Measurements from ENCODE around the gene CLTB. TPM values are rescaled to one million over a fixed set of nuclear protein-coding genes. Genes with fewer than 3 reads are reported as not detected.
"Not testable (repeated sequence)": the region's sequence is repeated elsewhere in the genome, so short reads cannot be mapped to it uniquely, and the experiment has no call there.

CLTB gene
- total RNA-seq, 4 donors from 2014 or later, result 183 to 233 (median 197) TPM

DNA sequence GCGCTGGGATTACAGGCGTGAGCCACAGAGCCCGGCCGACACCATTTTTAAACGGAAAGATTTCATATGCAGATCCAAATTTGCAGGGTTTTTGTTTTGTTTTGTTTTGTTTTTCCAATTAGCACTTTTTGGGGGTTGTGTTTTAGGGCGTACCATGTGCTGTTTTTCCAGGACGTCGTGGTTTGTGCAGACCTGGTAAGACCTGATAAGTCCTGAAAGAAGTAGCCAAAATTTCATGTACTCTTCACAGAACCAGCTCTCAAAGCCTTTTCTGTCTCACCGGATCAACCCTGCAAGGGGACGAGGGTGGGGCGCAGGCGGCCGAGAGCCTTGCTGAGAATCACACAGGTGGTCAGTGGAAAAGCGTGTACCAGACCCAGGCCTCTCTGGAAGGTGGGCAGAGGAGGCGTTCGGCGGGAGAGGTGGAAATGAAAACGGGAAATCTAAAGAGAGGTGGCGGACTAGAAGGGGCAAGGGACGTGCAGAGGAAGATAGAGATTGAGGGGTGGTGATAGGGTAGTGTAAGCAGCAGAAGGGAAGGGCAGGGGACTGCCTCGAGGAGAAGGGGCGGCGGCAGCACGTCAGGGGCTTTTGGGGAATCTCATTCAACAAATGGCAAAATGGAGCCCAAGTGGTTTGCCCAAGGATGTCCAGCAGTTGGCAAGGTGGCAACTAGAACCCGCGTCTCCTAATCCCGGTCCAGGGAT lies 30.7 kb upstream of the CLTB start:
- Histone ChIP-seq H3K27me3 (no peaks in the 10 kb centered on the region), H3K27ac (peak overlapping the region; percentile 89 to 99 (median 98)), H3K9me3 (no peaks in the 10 kb centered on the region), H3K4me3 (peak overlapping the region; percentile 80 to 95 (median 86)), H3K4me1 (peaks cover 0 to 37% (median 21%) of the 10 kb centered on the region in 4 donors), H3K36me3 (no peaks in the 10 kb centered on the region)
- WGBS, 2 donors, result 15 to 17% methylated on average over 27 of the region's 27 CpGs
- DNase-seq (ENCODE audit: low spot score in 2 of 2), result peak in 1 of 2 donors; percentile 5
- TF ChIP-seq POLR2A (IDR thresholded peaks at IDR 0.05) (no peak), EP300 (IDR thresholded peaks at IDR 0.05) (no peak), CTCF (IDR thresholded peaks at IDR 0.05) (no peak)

DNA sequence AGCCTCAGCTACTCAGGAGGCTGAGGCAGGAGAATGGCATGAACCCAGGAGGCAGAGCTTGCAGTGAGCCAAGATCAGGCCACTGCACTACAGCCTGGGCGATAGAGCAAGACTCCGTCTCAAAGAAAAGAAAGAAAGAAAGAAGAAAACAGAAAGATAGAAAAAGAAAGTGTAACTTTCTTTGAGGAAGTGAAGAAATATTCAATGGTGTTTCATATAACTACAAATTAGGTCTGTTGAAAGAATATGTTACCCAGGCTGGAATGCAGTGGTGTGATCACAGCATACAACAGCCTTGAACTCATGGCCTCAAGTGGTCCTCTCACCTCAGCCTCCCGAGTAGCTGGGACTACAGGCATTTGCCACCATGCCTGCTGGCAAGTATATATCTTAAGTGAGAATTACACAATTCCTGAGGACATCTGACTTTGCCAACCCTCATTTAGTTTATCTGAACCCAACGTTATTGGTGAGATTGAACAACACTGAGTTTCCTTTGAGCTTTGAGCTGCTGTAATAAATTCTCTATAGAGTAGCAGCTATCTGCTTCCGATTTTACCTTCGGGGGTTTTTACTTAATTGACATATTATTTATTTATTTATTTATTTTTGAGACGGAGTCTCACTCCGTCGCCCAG lies 29.8 kb upstream of the CLTB start:
- Histone ChIP-seq H3K4me1 (peaks cover 0 to 31% (median 20%) of the 10 kb centered on the region in 4 donors), H3K36me3 (no peaks in the 10 kb centered on the region), H3K9me3 (no peaks in the 10 kb centered on the region), H3K27ac (no peak overlapping the region), H3K4me3 (no peak overlapping the region), H3K27me3 (no peaks in the 10 kb centered on the region)
- DNase-seq (ENCODE audit: low spot score in 2 of 2), result no peak
- WGBS, 2 donors, result 92 to 93% methylated on average over 9 of the region's 9 CpGs
- TF ChIP-seq EP300 (IDR thresholded peaks at IDR 0.05) (no peak), POLR2A (IDR thresholded peaks at IDR 0.05) (no peak), CTCF (IDR thresholded peaks at IDR 0.05) (no peak)

- no peak for TF ChIP-seq POLR2A (IDR thresholded peaks at IDR 0.05)
- no peak for TF ChIP-seq EP300 (IDR thresholded peaks at IDR 0.05)
- TF ChIP-seq CTCF (IDR thresholded peaks at IDR 0.05), result no peak
- no peak for DNase-seq (ENCODE audit: low spot score in 2 of 2)
- H3K4me3 ChIP-seq, result no peak overlapping the region
- no peaks in the 10 kb centered on the region for H3K9me3 ChIP-seq
- 83 to 85% methylated on average over 5 of the region's 5 CpGs for WGBS, 2 donors
- peaks cover 0 to 19% (median 16%) of the 10 kb centered on the region in 4 donors for H3K4me1 ChIP-seq
- no peaks in the 10 kb centered on the region for H3K27me3 ChIP-seq
- H3K36me3 ChIP-seq, result no peaks in the 10 kb centered on the region
- no peak overlapping the region for H3K27ac ChIP-seq
Measured at GRCh38 chr5:176444742-176445141, 28.4 kb upstream of the CLTB start.

- H3K27ac ChIP-seq; H3K4me1 ChIP-seq; H3K4me3 ChIP-seq; DNase-seq (ENCODE audit: low spot score in 2 of 2); H3K36me3 ChIP-seq; H3K9me3 ChIP-seq; H3K27me3 ChIP-seq: not testable (repeated sequence)
- 80 to 83% methylated on average over 4 of the region's 4 CpGs for WGBS, 2 donors
Measured at GRCh38 chr5:176442911-176443310, 26.6 kb upstream of the CLTB start.

DNA sequence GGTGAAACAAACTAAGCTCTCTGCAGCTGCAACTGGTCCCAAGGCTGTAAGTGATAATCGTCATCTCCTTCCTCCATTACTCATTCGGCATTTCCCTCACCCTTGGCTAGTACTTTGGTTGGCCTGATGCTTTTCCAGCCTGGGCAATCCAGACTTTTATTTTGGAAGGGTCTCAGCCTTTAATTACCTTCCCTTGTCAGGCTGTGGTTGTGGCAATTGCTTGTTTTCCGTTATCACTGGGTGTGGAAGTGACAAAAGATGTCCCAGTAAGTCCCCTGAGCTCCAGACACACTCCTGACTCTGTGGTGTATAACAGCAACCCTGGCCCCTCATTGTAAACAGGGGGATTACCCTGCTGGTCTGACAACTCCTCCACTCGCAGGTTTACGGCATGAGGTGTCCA lies 25.6 kb upstream of the CLTB start:
- no peaks in the 10 kb centered on the region for H3K27me3 ChIP-seq
- no peak for DNase-seq (ENCODE audit: low spot score in 2 of 2)
- H3K9me3 ChIP-seq, result no peaks in the 10 kb centered on the region
- no peaks in the 10 kb centered on the region for H3K36me3 ChIP-seq
- H3K4me1 ChIP-seq, result peaks cover 0 to 8% (median 5%) of the 10 kb centered on the region in 4 donors
- TF ChIP-seq EP300 (IDR thresholded peaks at IDR 0.05) (no peak), CTCF (IDR thresholded peaks at IDR 0.05) (no peak), POLR2A (IDR thresholded peaks at IDR 0.05) (no peak)
- 18 to 22% methylated on average over 5 of the region's 5 CpGs for WGBS, 2 donors
- no peak overlapping the region for H3K27ac ChIP-seq
- no peak overlapping the region for H3K4me3 ChIP-seq

All from tibial nerve (tissue), 4 donors.